Measurements from ENCODE around the gene EIF5.

The EIF5 gene

GRCh38 chr14:103315351-103315911, 18.6 kb upstream of the EIF5 start:
- Histone ChIP-seq H2BK5ac (ENCODE audit: low read depth, low read length, poor library complexity, severe bottlenecking) (no peak overlapping the region), H2BK120ac (ENCODE audit: low read depth, low read length) (no peak overlapping the region), H3K4me3 (ENCODE audit: insufficient read depth in 1 of 2, low read depth in 1 of 2, low read length in 2 of 2) (no peak overlapping the region), H3K79me1 (replicated peaks; ENCODE audit: low read length, poor library complexity, severe bottlenecking) (no peaks in the 10 kb centered on the region), H3K14ac (ENCODE audit: low read length in 2 of 2) (no peak overlapping the region), H3K4me1 (ENCODE audit: control insufficient read depth, insufficient read depth, low read depth, low read length) (no peaks in the 10 kb centered on the region), H2BK15ac (ENCODE audit: low read depth, poor library complexity, severe bottlenecking) (no peak overlapping the region), H2AFZ (ENCODE audit: low read depth, low read length) (no peak overlapping the region), H3K9ac (ENCODE audit: low read length) (no peak overlapping the region), H3K23ac (ENCODE audit: low read length in 2 of 2) (no peak overlapping the region), H3K9me3 (ENCODE audit: control insufficient read depth, low read length) (no peaks in the 10 kb centered on the region), H2BK12ac (ENCODE audit: low read length in 2 of 2) (no peak overlapping the region), H4K91ac (ENCODE audit: low read length) (no peak overlapping the region), H3K18ac (ENCODE audit: low read depth in 1 of 2, low read length in 2 of 2) (no peak overlapping the region), H4K8ac (ENCODE audit: low read length) (no peak overlapping the region), H3K4ac (ENCODE audit: low read depth in 1 of 2, low read length in 2 of 2) (no peak overlapping the region), H3K4me2 (ENCODE audit: low read length, poor library complexity, severe bottlenecking) (no peak overlapping the region), H3K27ac (ENCODE audit: low read length, poor library complexity, severe bottlenecking) (no peak overlapping the region), H3K36me3 (ENCODE audit: control insufficient read depth in 1 of 2, insufficient read depth in 2 of 2, low read depth in 1 of 2, low read length in 2 of 2) (no peaks in the 10 kb centered on the region), H3K27me3 (ENCODE audit: control insufficient read depth in 1 of 2, insufficient read depth in 1 of 2, low read length in 2 of 2) (peaks cover 8 to 28% of the 10 kb centered on the region in 2 experiments), H2AK5ac (ENCODE audit: low read length, severe bottlenecking) (no peak overlapping the region)
- DNase-seq = peak; percentile 77
- 86% methylated on average over 11 of the region's 14 CpGs for WGBS

- H2BK120ac ChIP-seq (ENCODE audit: low read depth, low read length) = no peak overlapping the region
- no peak overlapping the region for H3K4me2 ChIP-seq (ENCODE audit: low read length, poor library complexity, severe bottlenecking)
- H3K9me3 ChIP-seq (ENCODE audit: control insufficient read depth, low read length) = no peaks in the 10 kb centered on the region
- no peak overlapping the region for H2BK15ac ChIP-seq (ENCODE audit: low read depth, poor library complexity, severe bottlenecking)
- H3K27me3 ChIP-seq (ENCODE audit: control insufficient read depth in 1 of 2, insufficient read depth in 1 of 2, low read length in 2 of 2) = peaks cover 8 to 28% of the 10 kb centered on the region in 2 experiments
- H2BK5ac ChIP-seq (ENCODE audit: low read depth, low read length, poor library complexity, severe bottlenecking) = no peak overlapping the region
- no peak overlapping the region for H3K9ac ChIP-seq (ENCODE audit: low read length)
- no peak overlapping the region for H3K27ac ChIP-seq (ENCODE audit: low read length, poor library complexity, severe bottlenecking)
- H3K4ac ChIP-seq (ENCODE audit: low read depth in 1 of 2, low read length in 2 of 2) = no peak overlapping the region
- H4K91ac ChIP-seq (ENCODE audit: low read length) = no peak overlapping the region
- peak overlapping the region in 1 of 2 experiments; percentile 38 for H2BK12ac ChIP-seq (ENCODE audit: low read length in 2 of 2)
- H3K14ac ChIP-seq (ENCODE audit: low read length in 2 of 2) = no peak overlapping the region
- H3K36me3 ChIP-seq (ENCODE audit: control insufficient read depth in 1 of 2, insufficient read depth in 2 of 2, low read depth in 1 of 2, low read length in 2 of 2) = no peaks in the 10 kb centered on the region
- H3K79me1 ChIP-seq (replicated peaks; ENCODE audit: low read length, poor library complexity, severe bottlenecking) = no peaks in the 10 kb centered on the region
- H3K4me1 ChIP-seq (ENCODE audit: control insufficient read depth, insufficient read depth, low read depth, low read length) = no peaks in the 10 kb centered on the region
- no peak for DNase-seq
- H2AFZ ChIP-seq (ENCODE audit: low read depth, low read length) = no peak overlapping the region
- H2AK5ac ChIP-seq (ENCODE audit: low read length, severe bottlenecking) = no peak overlapping the region
- no peak overlapping the region for H4K8ac ChIP-seq (ENCODE audit: low read length)
- no peak overlapping the region for H3K4me3 ChIP-seq (ENCODE audit: insufficient read depth in 1 of 2, low read depth in 1 of 2, low read length in 2 of 2)
- no peak overlapping the region for H3K18ac ChIP-seq (ENCODE audit: low read depth in 1 of 2, low read length in 2 of 2)
- 87% methylated on average over 11 of the region's 11 CpGs for WGBS
- no peak overlapping the region for H3K23ac ChIP-seq (ENCODE audit: low read length in 2 of 2)
Observed at GRCh38 chr14:103315941-103316340, 18.1 kb upstream of the EIF5 start.

GRCh38 chr14:103316721-103317121, 17.3 kb upstream of the EIF5 start:
- H3K9ac ChIP-seq (ENCODE audit: low read length) = no peak overlapping the region
- no peaks in the 10 kb centered on the region for H3K9me3 ChIP-seq (ENCODE audit: control insufficient read depth, low read length)
- H3K4me2 ChIP-seq (ENCODE audit: low read length, poor library complexity, severe bottlenecking) = no peak overlapping the region
- no peaks in the 10 kb centered on the region for H3K36me3 ChIP-seq (ENCODE audit: control insufficient read depth in 1 of 2, insufficient read depth in 2 of 2, low read depth in 1 of 2, low read length in 2 of 2)
- H3K27me3 ChIP-seq (ENCODE audit: control insufficient read depth in 1 of 2, insufficient read depth in 1 of 2, low read length in 2 of 2) = peaks cover 8 to 21% of the 10 kb centered on the region in 2 experiments
- no peak overlapping the region for H2AK5ac ChIP-seq (ENCODE audit: low read length, severe bottlenecking)
- no peak for DNase-seq
- no peak overlapping the region for H3K4me3 ChIP-seq (ENCODE audit: insufficient read depth in 1 of 2, low read depth in 1 of 2, low read length in 2 of 2)
- WGBS = 90% methylated on average over 16 of the region's 16 CpGs
- no peaks in the 10 kb centered on the region for H3K4me1 ChIP-seq (ENCODE audit: control insufficient read depth, insufficient read depth, low read depth, low read length)
- no peak overlapping the region for H3K27ac ChIP-seq (ENCODE audit: low read length, poor library complexity, severe bottlenecking)
- no peak overlapping the region for H2BK120ac ChIP-seq (ENCODE audit: low read depth, low read length)
- no peak overlapping the region for H3K18ac ChIP-seq (ENCODE audit: low read depth in 1 of 2, low read length in 2 of 2)
- H3K14ac ChIP-seq (ENCODE audit: low read length in 2 of 2) = no peak overlapping the region
- no peaks in the 10 kb centered on the region for H3K79me1 ChIP-seq (replicated peaks; ENCODE audit: low read length, poor library complexity, severe bottlenecking)
- no peak overlapping the region for H3K4ac ChIP-seq (ENCODE audit: low read depth in 1 of 2, low read length in 2 of 2)
- H2BK12ac ChIP-seq (ENCODE audit: low read length in 2 of 2) = no peak overlapping the region
- H2AFZ ChIP-seq (ENCODE audit: low read depth, low read length) = no peak overlapping the region
- no peak overlapping the region for H3K23ac ChIP-seq (ENCODE audit: low read length in 2 of 2)
- no peak overlapping the region for H2BK5ac ChIP-seq (ENCODE audit: low read depth, low read length, poor library complexity, severe bottlenecking)
- no peak overlapping the region for H4K8ac ChIP-seq (ENCODE audit: low read length)
- no peak overlapping the region for H4K91ac ChIP-seq (ENCODE audit: low read length)
- no peak overlapping the region for H2BK15ac ChIP-seq (ENCODE audit: low read depth, poor library complexity, severe bottlenecking)

DNA sequence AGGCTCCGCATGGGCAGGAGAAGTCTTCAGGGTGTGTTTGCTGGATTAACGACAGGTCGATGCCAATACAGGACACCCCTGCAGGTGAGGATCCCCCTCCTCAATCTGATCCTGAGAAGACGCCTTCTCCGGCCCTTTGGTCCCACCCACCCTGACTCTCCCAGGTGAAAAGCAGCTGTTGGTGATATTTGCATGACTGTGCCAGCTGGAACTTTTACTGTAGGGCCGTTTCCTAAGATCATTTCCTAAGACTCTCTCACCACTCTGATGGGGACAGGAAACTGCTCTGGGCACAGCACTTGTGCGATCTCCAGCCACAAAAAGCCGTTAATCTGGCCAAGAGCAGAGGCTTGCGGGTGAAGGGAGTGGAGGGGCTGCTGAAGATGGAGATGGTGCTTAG, 16.8 kb upstream of the EIF5 start:
- no peak overlapping the region for H3K14ac ChIP-seq (ENCODE audit: low read length in 2 of 2)
- no peak for DNase-seq
- no peak overlapping the region for H2AFZ ChIP-seq (ENCODE audit: low read depth, low read length)
- WGBS = 62% methylated on average over 8 of the region's 9 CpGs
- H3K36me3 ChIP-seq (ENCODE audit: control insufficient read depth in 1 of 2, insufficient read depth in 2 of 2, low read depth in 1 of 2, low read length in 2 of 2) = no peaks in the 10 kb centered on the region
- no peaks in the 10 kb centered on the region for H3K9me3 ChIP-seq (ENCODE audit: control insufficient read depth, low read length)
- peaks cover 8 to 17% of the 10 kb centered on the region in 2 experiments for H3K27me3 ChIP-seq (ENCODE audit: control insufficient read depth in 1 of 2, insufficient read depth in 1 of 2, low read length in 2 of 2)
- H3K23ac ChIP-seq (ENCODE audit: low read length in 2 of 2) = no peak overlapping the region
- H4K91ac ChIP-seq (ENCODE audit: low read length) = no peak overlapping the region
- no peak overlapping the region for H2AK5ac ChIP-seq (ENCODE audit: low read length, severe bottlenecking)
- no peaks in the 10 kb centered on the region for H3K79me1 ChIP-seq (replicated peaks; ENCODE audit: low read length, poor library complexity, severe bottlenecking)
- no peak overlapping the region for H3K4ac ChIP-seq (ENCODE audit: low read depth in 1 of 2, low read length in 2 of 2)
- H2BK5ac ChIP-seq (ENCODE audit: low read depth, low read length, poor library complexity, severe bottlenecking) = no peak overlapping the region
- H3K4me2 ChIP-seq (ENCODE audit: low read length, poor library complexity, severe bottlenecking) = no peak overlapping the region
- no peaks in the 10 kb centered on the region for H3K4me1 ChIP-seq (ENCODE audit: control insufficient read depth, insufficient read depth, low read depth, low read length)
- H3K4me3 ChIP-seq (ENCODE audit: insufficient read depth in 1 of 2, low read depth in 1 of 2, low read length in 2 of 2) = no peak overlapping the region
- H2BK120ac ChIP-seq (ENCODE audit: low read depth, low read length) = no peak overlapping the region
- H3K27ac ChIP-seq (ENCODE audit: low read length, poor library complexity, severe bottlenecking) = no peak overlapping the region
- H3K18ac ChIP-seq (ENCODE audit: low read depth in 1 of 2, low read length in 2 of 2) = no peak overlapping the region
- no peak overlapping the region for H4K8ac ChIP-seq (ENCODE audit: low read length)
- no peak overlapping the region for H2BK15ac ChIP-seq (ENCODE audit: low read depth, poor library complexity, severe bottlenecking)
- no peak overlapping the region for H3K9ac ChIP-seq (ENCODE audit: low read length)
- H2BK12ac ChIP-seq (ENCODE audit: low read length in 2 of 2) = no peak overlapping the region

All from mesenchymal stem cell (in vitro differentiated cells and primary cell).